ENCODE results near the gene BRIX1.
"Not testable (repeated sequence)": the region's sequence is repeated elsewhere in the genome, so short reads cannot be mapped to it uniquely, and the experiment has no call there.

The BRIX1 gene

DNA sequence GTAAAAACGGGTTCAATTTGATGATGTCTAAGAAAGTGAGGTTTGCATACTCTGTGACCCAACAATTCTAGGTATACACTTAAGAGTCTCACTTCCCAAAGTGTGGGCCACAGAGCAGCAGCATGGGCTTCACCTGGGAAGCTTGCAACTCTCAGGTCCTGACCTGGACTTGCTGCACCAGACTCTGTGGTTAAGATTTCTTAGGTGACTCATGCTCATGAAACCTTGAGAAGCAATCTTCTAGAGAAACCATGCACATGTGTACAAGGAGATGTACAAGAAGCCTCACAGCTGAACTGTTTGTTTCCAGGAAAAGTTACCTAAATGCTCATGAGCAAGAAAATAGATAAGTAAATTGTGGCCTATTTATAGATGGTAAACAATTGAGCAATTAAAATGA is 43.8 kb downstream of the BRIX1 start:
- no peak overlapping the region for H3K27ac ChIP-seq
- TF ChIP-seq, protein P1, sequence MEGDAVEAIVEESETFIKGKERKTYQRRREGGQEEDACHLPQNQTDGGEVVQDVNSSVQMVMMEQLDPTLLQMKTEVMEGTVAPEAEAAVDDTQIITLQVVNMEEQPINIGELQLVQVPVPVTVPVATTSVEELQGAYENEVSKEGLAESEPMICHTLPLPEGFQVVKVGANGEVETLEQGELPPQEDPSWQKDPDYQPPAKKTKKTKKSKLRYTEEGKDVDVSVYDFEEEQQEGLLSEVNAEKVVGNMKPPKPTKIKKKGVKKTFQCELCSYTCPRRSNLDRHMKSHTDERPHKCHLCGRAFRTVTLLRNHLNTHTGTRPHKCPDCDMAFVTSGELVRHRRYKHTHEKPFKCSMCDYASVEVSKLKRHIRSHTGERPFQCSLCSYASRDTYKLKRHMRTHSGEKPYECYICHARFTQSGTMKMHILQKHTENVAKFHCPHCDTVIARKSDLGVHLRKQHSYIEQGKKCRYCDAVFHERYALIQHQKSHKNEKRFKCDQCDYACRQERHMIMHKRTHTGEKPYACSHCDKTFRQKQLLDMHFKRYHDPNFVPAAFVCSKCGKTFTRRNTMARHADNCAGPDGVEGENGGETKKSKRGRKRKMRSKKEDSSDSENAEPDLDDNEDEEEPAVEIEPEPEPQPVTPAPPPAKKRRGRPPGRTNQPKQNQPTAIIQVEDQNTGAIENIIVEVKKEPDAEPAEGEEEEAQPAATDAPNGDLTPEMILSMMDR (conservative IDR thresholded peaks at IDR 0.05) = no peak

GRCh38 chr5:34967540-34967939 is 52.0 kb downstream of the BRIX1 start:
- TF ChIP-seq, protein P1 (conservative IDR thresholded peaks at IDR 0.05) = no peak
- H3K27ac ChIP-seq = no peak overlapping the region

GRCh38 chr5:34968258-34968657 is 52.7 kb downstream of the BRIX1 start:
- TF ChIP-seq, protein P1 (conservative IDR thresholded peaks at IDR 0.05) = no peak
- no peak overlapping the region for H3K27ac ChIP-seq

- TF ChIP-seq, protein P1 (conservative IDR thresholded peaks at IDR 0.05) = no peak
- no peak overlapping the region for H3K27ac ChIP-seq
These were observed 55.0 kb downstream of the BRIX1 start for GRCh38 chr5:34970552-34970951.

- not testable (repeated sequence) for H3K27ac ChIP-seq
These were observed 56.1 kb downstream of the BRIX1 start for GRCh38 chr5:34971655-34972054.
